Fibroblast of lung (primary cell): Measurements from ENCODE around the gene HDDC2. TPM values are rescaled to one million over a fixed set of nuclear protein-coding genes. Genes with fewer than 3 reads are reported as not detected.

ENCODE experiments used
- DNase-seq, 2 donors: peaks; one replicate each; pipeline versions ENCODE4 v3.0.0 to v3.0.0-alpha.2; 2010; ENCODE audit warnings: low read depth in 2 of 2
- H2AFZ ChIP-seq: 2 replicates; pipeline ENCODE4 v1.5.1; 2012; ENCODE audit warnings: low read length, control low read depth, inconsistent platforms
- H3K27ac ChIP-seq: 2 replicates; pipeline ENCODE4 v1.5.1; 2011; ENCODE audit warnings: low read length, control low read depth; ENCODE audit not compliant: insufficient read depth
- H3K27me3 ChIP-seq: 2 replicates; pipeline ENCODE4 v1.5.1; 2011; ENCODE audit warnings: mild to moderate bottlenecking, low read length; ENCODE audit not compliant: control insufficient read depth, insufficient read depth
- H3K36me3 ChIP-seq: 2 replicates; pipeline ENCODE4 v1.5.1; 2011; ENCODE audit warnings: low read length; ENCODE audit not compliant: control insufficient read depth, insufficient read depth
- H3K4me1 ChIP-seq: 2 replicates; pipeline ENCODE4 v1.5.1; 2011; ENCODE audit warnings: low read length; ENCODE audit not compliant: control insufficient read depth, insufficient read depth; ENCODE audit errors: extremely low read depth
- H3K4me2 ChIP-seq: 2 replicates; pipeline ENCODE4 v1.5.1; 2011; ENCODE audit warnings: low read length, control low read depth; ENCODE audit not compliant: insufficient read depth; ENCODE audit errors: extremely low read depth
- H3K4me3 ChIP-seq, 4 experiments: fragments of 200-600 bp in 1 of 4; sonication (generic) in 1 of 4; replicated peaks in 1 of 4; 2 replicates each; pipeline ENCODE4 v1.5.1; 2011 to 2016; ENCODE audit warnings: low read length in 4 of 4, low read depth in 3 of 4, mild to moderate bottlenecking in 3 of 4, control low read depth in 2 of 4, inconsistent platforms in 1 of 4, mixed read lengths in 1 of 4; ENCODE audit not compliant: insufficient read depth in 1 of 4; ENCODE audit errors: control extremely low read depth in 1 of 4
- H3K79me2 ChIP-seq: 2 replicates; pipeline ENCODE4 v1.5.1; 2012; ENCODE audit warnings: mild to moderate bottlenecking, low read length, inconsistent platforms; ENCODE audit not compliant: control insufficient read depth, insufficient read depth
- H3K9ac ChIP-seq: 2 replicates; pipeline ENCODE4 v1.5.1; 2011; ENCODE audit warnings: mild to moderate bottlenecking, low read length, control low read depth; ENCODE audit not compliant: insufficient read depth
- H3K9me3 ChIP-seq: 2 replicates; pipeline ENCODE4 v1.5.1; 2012; ENCODE audit warnings: low read depth, low read length; ENCODE audit not compliant: control insufficient read depth, insufficient read depth
- H4K20me1 ChIP-seq: 2 replicates; pipeline ENCODE4 v1.5.1; 2011; ENCODE audit warnings: low read length; ENCODE audit not compliant: control insufficient read depth, insufficient read depth; ENCODE audit errors: extremely low read depth
- EZH2 ChIP-seq: IDR thresholded peaks from 2 replicates; pipeline ENCODE4 v1.5.1; 2012; ENCODE audit warnings: low read length, control low read depth, mild to moderate bottlenecking; ENCODE audit errors: missing control alignments
- polyA plus RNA-seq, 2 donors: library from polyadenylated mRNA; depleted of rRNA in 1 of 2; stranded (reverse) in 1 of 2; unstranded in 1 of 2; fragments of >200 nt; gene quantifications; 2 replicates each; pipeline ENCODE4 v1.2.1, GENCODE V29; 2011 to 2012; ENCODE audit warnings: missing spikeins in 1 of 2
- total RNA-seq: library from RNA; depleted of rRNA; stranded (reverse); fragments of >200 nt; gene quantifications from 2 replicates; pipeline ENCODE4 v1.2.1, GENCODE V29; 2014
- TF ChIP-seq, protein P1 (sequence below), 2 donors: IDR thresholded peaks in 1 of 2; conservative IDR thresholded peaks in 1 of 2; 1 replicate in 1 of 2; 2 replicates in 1 of 2; pipeline ENCODE4 v1.5.1; 2011 to 2012; ENCODE audit warnings: low read length in 2 of 2, control low read depth in 1 of 2, inconsistent platforms in 1 of 2, low read depth in 1 of 2, mild to moderate bottlenecking in 1 of 2

HDDC2 gene
- total and polyA plus RNA-seq, 2 donors (not counting 1 experiment from before 2014, with no cell fraction given): 58.8 to 174 TPM

DNA sequence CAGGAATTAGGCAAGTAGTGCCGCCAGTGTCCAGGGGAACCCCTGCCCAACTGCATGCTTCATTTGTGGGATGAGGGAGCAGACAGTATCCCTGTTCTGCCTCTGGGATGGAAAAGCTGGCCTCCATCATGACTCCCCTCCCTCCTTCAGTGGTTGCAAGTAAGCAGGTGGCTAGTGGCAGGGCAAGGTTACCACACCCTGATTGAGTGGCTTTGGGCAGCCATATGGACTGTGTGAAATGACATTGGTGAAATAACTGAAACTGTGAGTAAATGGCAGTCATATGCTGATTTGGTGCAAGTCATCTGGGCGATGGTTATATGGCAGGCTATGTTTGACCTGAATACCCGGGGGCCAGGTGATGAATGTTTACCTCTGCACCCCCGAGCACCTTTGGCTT is 33.0 kb downstream of the HDDC2 start:
- no peak overlapping the region for H2AFZ ChIP-seq
- H3K27me3 ChIP-seq: no peaks in the 10 kb centered on the region
- DNase-seq: no peak
- no peaks in the 10 kb centered on the region for H4K20me1 ChIP-seq
- H3K79me2 ChIP-seq: no peaks in the 10 kb centered on the region
- H3K27ac ChIP-seq: no peak overlapping the region
- H3K4me2 ChIP-seq: no peak overlapping the region
- no peak overlapping the region for H3K9ac ChIP-seq
- H3K36me3 ChIP-seq: peaks cover 8% of the 10 kb centered on the region
- TF ChIP-seq, protein P1, sequence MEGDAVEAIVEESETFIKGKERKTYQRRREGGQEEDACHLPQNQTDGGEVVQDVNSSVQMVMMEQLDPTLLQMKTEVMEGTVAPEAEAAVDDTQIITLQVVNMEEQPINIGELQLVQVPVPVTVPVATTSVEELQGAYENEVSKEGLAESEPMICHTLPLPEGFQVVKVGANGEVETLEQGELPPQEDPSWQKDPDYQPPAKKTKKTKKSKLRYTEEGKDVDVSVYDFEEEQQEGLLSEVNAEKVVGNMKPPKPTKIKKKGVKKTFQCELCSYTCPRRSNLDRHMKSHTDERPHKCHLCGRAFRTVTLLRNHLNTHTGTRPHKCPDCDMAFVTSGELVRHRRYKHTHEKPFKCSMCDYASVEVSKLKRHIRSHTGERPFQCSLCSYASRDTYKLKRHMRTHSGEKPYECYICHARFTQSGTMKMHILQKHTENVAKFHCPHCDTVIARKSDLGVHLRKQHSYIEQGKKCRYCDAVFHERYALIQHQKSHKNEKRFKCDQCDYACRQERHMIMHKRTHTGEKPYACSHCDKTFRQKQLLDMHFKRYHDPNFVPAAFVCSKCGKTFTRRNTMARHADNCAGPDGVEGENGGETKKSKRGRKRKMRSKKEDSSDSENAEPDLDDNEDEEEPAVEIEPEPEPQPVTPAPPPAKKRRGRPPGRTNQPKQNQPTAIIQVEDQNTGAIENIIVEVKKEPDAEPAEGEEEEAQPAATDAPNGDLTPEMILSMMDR (conservative IDR thresholded peaks at IDR 0.05 in 1 of 2, IDR thresholded peaks at IDR 0.05 in 1 of 2; ENCODE audit: low read depth in 1 of 2, low read length in 2 of 2): no peak
- no peak for TF ChIP-seq EZH2
- no peaks in the 10 kb centered on the region for H3K9me3 ChIP-seq
- H3K4me3 ChIP-seq: no peak overlapping the region
- H3K4me1 ChIP-seq: no peaks in the 10 kb centered on the region

DNA sequence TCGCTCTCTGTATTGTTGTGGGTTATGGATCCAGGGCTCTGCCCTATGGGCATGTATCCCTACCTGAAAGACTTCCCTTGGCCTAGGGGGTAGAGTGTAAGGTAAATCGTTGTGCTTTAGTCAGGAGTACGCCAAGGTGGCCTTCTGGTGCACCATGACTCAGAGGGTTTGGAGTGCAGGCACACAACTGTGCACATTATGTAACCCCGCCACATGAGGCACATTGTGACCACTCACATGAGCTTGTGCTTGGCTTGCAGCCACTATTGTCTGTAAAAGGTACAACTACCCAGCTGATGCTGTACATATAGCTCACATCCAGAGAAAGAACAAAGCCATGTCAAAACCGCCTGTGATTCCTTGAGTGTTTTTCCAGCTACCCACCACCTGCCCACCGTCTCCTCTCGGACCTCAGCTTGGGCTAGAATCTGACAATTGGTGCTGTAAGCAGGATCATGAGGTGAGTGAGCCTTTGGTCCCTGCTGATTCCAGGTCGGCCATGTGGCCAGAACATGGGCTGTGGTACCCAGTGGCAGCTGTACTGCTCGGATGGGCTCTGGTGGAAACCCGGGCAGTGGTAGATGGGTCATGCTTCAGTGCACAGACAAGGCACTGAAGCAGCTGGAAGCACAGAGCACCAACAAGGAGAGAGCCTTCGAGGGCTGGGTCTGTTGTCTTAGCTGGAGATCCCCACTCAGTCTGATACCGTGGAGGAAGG is 33.8 kb downstream of the HDDC2 start:
- Histone ChIP-seq H4K20me1 (no peaks in the 10 kb centered on the region), H3K27ac (no peak overlapping the region), H3K4me3 (no peak overlapping the region), H3K36me3 (peaks cover 5% of the 10 kb centered on the region), H3K79me2 (no peaks in the 10 kb centered on the region), H3K27me3 (no peaks in the 10 kb centered on the region), H3K4me1 (no peaks in the 10 kb centered on the region), H3K9me3 (no peaks in the 10 kb centered on the region), H3K9ac (no peak overlapping the region), H3K4me2 (no peak overlapping the region), H2AFZ (no peak overlapping the region)
- TF ChIP-seq, protein P1 (conservative IDR thresholded peaks at IDR 0.05 in 1 of 2, IDR thresholded peaks at IDR 0.05 in 1 of 2; ENCODE audit: low read depth in 1 of 2, low read length in 2 of 2): no peak
- TF ChIP-seq EZH2: no peak
- peak in 1 of 2 donors; percentile 34 for DNase-seq

DNA sequence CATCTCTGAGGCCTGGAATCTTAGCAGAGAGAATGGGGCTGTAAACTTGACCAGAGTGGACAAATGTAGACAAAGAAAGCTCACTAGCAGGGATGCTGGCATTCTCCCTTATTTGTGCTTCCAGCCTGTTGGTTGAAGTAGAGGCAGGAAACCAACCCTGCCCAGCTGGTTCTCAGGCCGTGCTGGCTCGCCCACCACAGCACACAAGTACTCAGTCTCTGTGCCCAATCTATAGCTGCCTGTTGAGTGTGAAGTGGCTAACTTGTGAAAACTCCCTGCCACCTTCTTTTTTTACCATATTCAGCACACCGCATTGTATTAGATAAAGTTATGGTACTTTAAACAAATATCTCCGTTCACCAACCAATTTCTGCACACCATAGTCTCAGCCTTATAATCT is 37.3 kb downstream of the HDDC2 start:
- no peak overlapping the region for H3K27ac ChIP-seq
- no peaks in the 10 kb centered on the region for H3K79me2 ChIP-seq
- H3K4me1 ChIP-seq: peaks cover 4% of the 10 kb centered on the region
- H3K36me3 ChIP-seq: no peaks in the 10 kb centered on the region
- no peak for DNase-seq
- H3K9ac ChIP-seq: no peak overlapping the region
- H3K9me3 ChIP-seq: no peaks in the 10 kb centered on the region
- no peak overlapping the region for H3K4me3 ChIP-seq
- no peak overlapping the region for H2AFZ ChIP-seq
- H4K20me1 ChIP-seq: no peaks in the 10 kb centered on the region
- no peaks in the 10 kb centered on the region for H3K27me3 ChIP-seq
- no peak overlapping the region for H3K4me2 ChIP-seq
- TF ChIP-seq EZH2: no peak
- TF ChIP-seq, protein P1 (conservative IDR thresholded peaks at IDR 0.05 in 1 of 2, IDR thresholded peaks at IDR 0.05 in 1 of 2; ENCODE audit: low read depth in 1 of 2, low read length in 2 of 2): no peak
